Glomerular endothelial cell (primary cell): ENCODE measurements around the gene TTLL5. TPM values are rescaled to one million over a fixed set of nuclear protein-coding genes. Genes with fewer than 3 reads are reported as not detected.

ENCODE experiments used
- DNase-seq: peaks from one replicate; pipeline ENCODE4 v3.0.0-alpha.2; 2011; ENCODE audit warnings: low read depth, low spot score; ENCODE audit errors: extremely low read depth
- total RNA-seq: library from RNA; depleted of rRNA; stranded (reverse); fragments of >200 nt; gene quantifications from 2 replicates; pipeline ENCODE4 v1.2.3, GENCODE V29; 2015

The TTLL5 gene
- 46.9 and 59.5 TPM in 2 replicates for total RNA-seq

- peak; percentile 88 for DNase-seq
Observed at GRCh38 chr14:75660630-75661498, at the start of gene TTLL5, which contains the start of gene ERG28. TSS of gene TTLL5 (plus strand) at chr14:75661246. CDS start at chr14:75663150, 1,904 bp downstream. TSS of gene ERG28 (minus strand) at chr14:75660876. CDS start at chr14:75657502, 3,374 bp downstream.

GRCh38 chr14:75612157-75612556 is 48.9 kb upstream of the TTLL5 start:
- DNase-seq: no peak

GRCh38 chr14:75614179-75614578 is 46.9 kb upstream of the TTLL5 start:
- DNase-seq: no peak

- no peak for DNase-seq
Observed at GRCh38 chr14:75615200-75615599, 45.8 kb upstream of the TTLL5 start.

GRCh38 chr14:75619548-75619947 is 41.5 kb upstream of the TTLL5 start:
- DNase-seq: no peak

GRCh38 chr14:75625034-75625433 is 36.0 kb upstream of the TTLL5 start:
- no peak for DNase-seq

GRCh38 chr14:75626396-75626795 is 34.6 kb upstream of the TTLL5 start:
- no peak for DNase-seq

GRCh38 chr14:75626863-75627262 is 34.2 kb upstream of the TTLL5 start:
- no peak for DNase-seq

- DNase-seq: no peak
Observed at GRCh38 chr14:75627406-75627805, 33.6 kb upstream of the TTLL5 start.

- no peak for DNase-seq
Observed at GRCh38 chr14:75628816-75629215, 32.2 kb upstream of the TTLL5 start.

GRCh38 chr14:75630695-75631452 is 30.2 kb upstream of the TTLL5 start:
- no peak for DNase-seq

- no peak for DNase-seq
Observed at GRCh38 chr14:75631453-75631831, 29.6 kb upstream of the TTLL5 start.

- DNase-seq: no peak
Observed at GRCh38 chr14:75634848-75635247, 26.2 kb upstream of the TTLL5 start.

GRCh38 chr14:75636100-75636692 is 24.9 kb upstream of the TTLL5 start:
- no peak for DNase-seq

GRCh38 chr14:75640876-75641275 is 20.2 kb upstream of the TTLL5 start:
- no peak for DNase-seq

- no peak for DNase-seq
Observed at GRCh38 chr14:75643985-75644384, 17.1 kb upstream of the TTLL5 start.

- no peak for DNase-seq
Observed at GRCh38 chr14:75645056-75645455, 16.0 kb upstream of the TTLL5 start.

- no peak for DNase-seq
Observed at GRCh38 chr14:75646762-75647161, 14.3 kb upstream of the TTLL5 start.

GRCh38 chr14:75647640-75648039 is 13.4 kb upstream of the TTLL5 start:
- no peak for DNase-seq

- DNase-seq: no peak
Observed at GRCh38 chr14:75648066-75648838, 12.8 kb upstream of the TTLL5 start.

- DNase-seq: no peak
Observed at GRCh38 chr14:75649337-75649736, 11.7 kb upstream of the TTLL5 start.
